ENCODE results near the gene CHI3L2. TPM values are rescaled to one million over a fixed set of nuclear protein-coding genes. Genes with fewer than 3 reads are reported as not detected.

CHI3L2 gene
- polyA plus RNA-seq, 1 donor from 2014 or later, result not detected

DNA sequence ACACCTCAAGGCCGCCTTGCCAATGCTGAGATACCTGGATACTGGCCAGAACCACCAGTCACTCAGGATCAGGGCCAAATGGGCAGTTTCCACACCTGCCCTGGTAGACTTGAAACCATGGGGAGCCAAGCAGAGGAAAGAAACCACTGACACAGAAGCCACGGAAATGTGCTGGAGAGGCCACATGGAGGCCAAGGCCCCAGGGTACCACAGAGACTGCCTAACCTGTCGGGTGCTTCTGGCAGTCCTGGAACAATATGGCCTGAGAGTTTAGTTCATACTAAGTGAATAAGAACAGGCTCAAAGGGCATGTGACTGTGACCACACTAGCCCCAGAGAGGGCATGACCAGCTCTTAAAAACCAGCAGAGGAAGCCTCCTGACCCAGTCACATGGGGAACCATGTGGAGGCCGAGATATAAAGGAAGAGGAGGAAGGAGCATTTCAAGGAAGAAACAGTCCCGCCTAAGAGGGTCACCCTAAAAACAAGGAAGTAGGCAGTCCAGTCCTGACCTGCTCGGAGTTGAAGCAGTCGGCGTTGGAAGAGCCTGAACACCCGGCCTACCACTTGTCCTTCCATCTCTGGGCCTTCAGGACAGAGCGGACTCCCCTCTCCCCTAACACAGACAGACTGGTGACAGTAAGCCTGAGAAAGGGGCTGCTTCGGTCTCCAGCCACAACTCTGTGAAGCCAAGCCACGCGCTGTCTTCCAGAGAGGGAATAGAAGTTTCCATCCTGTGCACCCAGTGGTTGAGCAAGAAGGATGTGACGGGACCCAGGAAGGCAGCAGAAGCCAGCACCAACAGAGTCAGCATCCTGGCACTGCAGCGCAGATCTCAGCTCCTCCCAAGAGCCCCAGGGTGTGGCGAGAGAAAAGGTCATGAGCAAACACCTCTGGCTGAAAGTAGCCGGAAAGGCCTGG lies 27.4 kb upstream of the CHI3L2 start, which contains the start of gene DENND2D:
Gene DENND2D (minus strand): TSS at position 766 of the 921 bp plus-strand sequence. CDS start 187 bp downstream, at position 579.
- H3K27me3 ChIP-seq (ENCODE audit: insufficient read depth, low read depth, low read length), result peaks cover 28% of the 10 kb centered on the region
- no peaks in the 10 kb centered on the region for H3K79me2 ChIP-seq (replicated peaks; ENCODE audit: insufficient read depth, low read length)
- H3K9me3 ChIP-seq (ENCODE audit: low read length), result no peaks in the 10 kb centered on the region
- H3K4me2 ChIP-seq (ENCODE audit: low read length), result no peak within 1 kb of the TSS
- H3K4me3 ChIP-seq (ENCODE audit: low read length), result no peak within 1 kb of the TSS
- no peaks in the 10 kb centered on the region for H3F3A ChIP-seq (ENCODE audit: insufficient read depth, low read length, poor library complexity, severe bottlenecking)
- no peaks in the 10 kb centered on the region for H4K20me1 ChIP-seq (ENCODE audit: insufficient read depth)
- TF ChIP-seq EZH2 (IDR thresholded peaks at IDR 0.05; ENCODE audit: borderline replicate concordance, insufficient read depth, low read length, poor library complexity, severe bottlenecking), result no peak
- TF ChIP-seq SMC3 (conservative IDR thresholded peaks at IDR 0.05; ENCODE audit: poor library complexity), result no peak
- TF ChIP-seq, protein P1, sequence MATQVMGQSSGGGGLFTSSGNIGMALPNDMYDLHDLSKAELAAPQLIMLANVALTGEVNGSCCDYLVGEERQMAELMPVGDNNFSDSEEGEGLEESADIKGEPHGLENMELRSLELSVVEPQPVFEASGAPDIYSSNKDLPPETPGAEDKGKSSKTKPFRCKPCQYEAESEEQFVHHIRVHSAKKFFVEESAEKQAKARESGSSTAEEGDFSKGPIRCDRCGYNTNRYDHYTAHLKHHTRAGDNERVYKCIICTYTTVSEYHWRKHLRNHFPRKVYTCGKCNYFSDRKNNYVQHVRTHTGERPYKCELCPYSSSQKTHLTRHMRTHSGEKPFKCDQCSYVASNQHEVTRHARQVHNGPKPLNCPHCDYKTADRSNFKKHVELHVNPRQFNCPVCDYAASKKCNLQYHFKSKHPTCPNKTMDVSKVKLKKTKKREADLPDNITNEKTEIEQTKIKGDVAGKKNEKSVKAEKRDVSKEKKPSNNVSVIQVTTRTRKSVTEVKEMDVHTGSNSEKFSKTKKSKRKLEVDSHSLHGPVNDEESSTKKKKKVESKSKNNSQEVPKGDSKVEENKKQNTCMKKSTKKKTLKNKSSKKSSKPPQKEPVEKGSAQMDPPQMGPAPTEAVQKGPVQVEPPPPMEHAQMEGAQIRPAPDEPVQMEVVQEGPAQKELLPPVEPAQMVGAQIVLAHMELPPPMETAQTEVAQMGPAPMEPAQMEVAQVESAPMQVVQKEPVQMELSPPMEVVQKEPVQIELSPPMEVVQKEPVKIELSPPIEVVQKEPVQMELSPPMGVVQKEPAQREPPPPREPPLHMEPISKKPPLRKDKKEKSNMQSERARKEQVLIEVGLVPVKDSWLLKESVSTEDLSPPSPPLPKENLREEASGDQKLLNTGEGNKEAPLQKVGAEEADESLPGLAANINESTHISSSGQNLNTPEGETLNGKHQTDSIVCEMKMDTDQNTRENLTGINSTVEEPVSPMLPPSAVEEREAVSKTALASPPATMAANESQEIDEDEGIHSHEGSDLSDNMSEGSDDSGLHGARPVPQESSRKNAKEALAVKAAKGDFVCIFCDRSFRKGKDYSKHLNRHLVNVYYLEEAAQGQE (IDR thresholded peaks at IDR 0.05; ENCODE audit: borderline replicate concordance), result no peak
- TF ChIP-seq EP300 (conservative IDR thresholded peaks at IDR 0.05; ENCODE audit: poor library complexity, severe bottlenecking), result no peak
- TF ChIP-seq, protein P2, sequence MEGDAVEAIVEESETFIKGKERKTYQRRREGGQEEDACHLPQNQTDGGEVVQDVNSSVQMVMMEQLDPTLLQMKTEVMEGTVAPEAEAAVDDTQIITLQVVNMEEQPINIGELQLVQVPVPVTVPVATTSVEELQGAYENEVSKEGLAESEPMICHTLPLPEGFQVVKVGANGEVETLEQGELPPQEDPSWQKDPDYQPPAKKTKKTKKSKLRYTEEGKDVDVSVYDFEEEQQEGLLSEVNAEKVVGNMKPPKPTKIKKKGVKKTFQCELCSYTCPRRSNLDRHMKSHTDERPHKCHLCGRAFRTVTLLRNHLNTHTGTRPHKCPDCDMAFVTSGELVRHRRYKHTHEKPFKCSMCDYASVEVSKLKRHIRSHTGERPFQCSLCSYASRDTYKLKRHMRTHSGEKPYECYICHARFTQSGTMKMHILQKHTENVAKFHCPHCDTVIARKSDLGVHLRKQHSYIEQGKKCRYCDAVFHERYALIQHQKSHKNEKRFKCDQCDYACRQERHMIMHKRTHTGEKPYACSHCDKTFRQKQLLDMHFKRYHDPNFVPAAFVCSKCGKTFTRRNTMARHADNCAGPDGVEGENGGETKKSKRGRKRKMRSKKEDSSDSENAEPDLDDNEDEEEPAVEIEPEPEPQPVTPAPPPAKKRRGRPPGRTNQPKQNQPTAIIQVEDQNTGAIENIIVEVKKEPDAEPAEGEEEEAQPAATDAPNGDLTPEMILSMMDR (IDR thresholded peaks at IDR 0.05; ENCODE audit: poor library complexity, severe bottlenecking), result no peak
- no peak for TF ChIP-seq TAF1 (IDR thresholded peaks at IDR 0.05; ENCODE audit: low read depth)
- no peak for TF ChIP-seq POLR2AphosphoS5 (IDR thresholded peaks at IDR 0.05)
- no peak for TF ChIP-seq MXI1 (conservative IDR thresholded peaks at IDR 0.05; ENCODE audit: poor library complexity, severe bottlenecking)
- no peak for TF ChIP-seq RAD21 (conservative IDR thresholded peaks at IDR 0.05)
- no peaks in the 10 kb centered on the region for H3K9me2 ChIP-seq (ENCODE audit: insufficient read depth, low read length)
- no peaks in the 10 kb centered on the region for H3K36me3 ChIP-seq (ENCODE audit: insufficient read depth, low read length)
- no peak within 1 kb of the TSS for H3K27ac ChIP-seq (ENCODE audit: low read length)
- no peak within 1 kb of the TSS for H2AFZ ChIP-seq (ENCODE audit: low read depth, low read length)
- no peak within 1 kb of the TSS for H3K9ac ChIP-seq (ENCODE audit: low read length)

DNA sequence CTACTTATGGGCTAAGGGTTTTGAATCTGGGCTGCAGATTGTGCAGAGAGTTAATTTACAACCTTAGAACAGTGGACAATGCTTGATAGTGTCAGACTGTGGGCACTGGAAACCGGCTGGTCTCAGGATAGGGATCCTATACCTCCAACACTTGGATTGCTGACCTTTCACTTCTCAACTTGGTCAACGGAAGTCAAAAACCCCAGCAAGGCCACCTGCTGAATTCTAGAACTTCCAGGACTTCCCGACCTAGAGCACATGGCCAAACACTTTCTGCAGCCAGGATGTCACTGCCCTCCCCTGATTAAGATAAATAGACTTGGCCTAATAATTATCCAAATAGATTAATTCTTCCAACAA lies 26.7 kb upstream of the CHI3L2 start:
- H3K9ac ChIP-seq (ENCODE audit: low read length), result no peak overlapping the region
- H3F3A ChIP-seq (ENCODE audit: insufficient read depth, low read length, poor library complexity, severe bottlenecking), result no peaks in the 10 kb centered on the region
- H3K36me3 ChIP-seq (ENCODE audit: insufficient read depth, low read length), result no peaks in the 10 kb centered on the region
- H3K4me2 ChIP-seq (ENCODE audit: low read length), result no peak overlapping the region
- H2AFZ ChIP-seq (ENCODE audit: low read depth, low read length), result no peak overlapping the region
- no peak overlapping the region for H3K4me3 ChIP-seq (ENCODE audit: low read length)
- no peaks in the 10 kb centered on the region for H4K20me1 ChIP-seq (ENCODE audit: insufficient read depth)
- no peaks in the 10 kb centered on the region for H3K9me3 ChIP-seq (ENCODE audit: low read length)
- TF ChIP-seq RAD21 (conservative IDR thresholded peaks at IDR 0.05) (no peak), TAF1 (IDR thresholded peaks at IDR 0.05; ENCODE audit: low read depth) (no peak), EP300 (conservative IDR thresholded peaks at IDR 0.05; ENCODE audit: poor library complexity, severe bottlenecking) (no peak), MXI1 (conservative IDR thresholded peaks at IDR 0.05; ENCODE audit: poor library complexity, severe bottlenecking) (no peak), POLR2AphosphoS5 (IDR thresholded peaks at IDR 0.05) (no peak), EZH2 (IDR thresholded peaks at IDR 0.05; ENCODE audit: borderline replicate concordance, insufficient read depth, low read length, poor library complexity, severe bottlenecking) (no peak), SMC3 (conservative IDR thresholded peaks at IDR 0.05; ENCODE audit: poor library complexity) (no peak)
- TF ChIP-seq, protein P1 (IDR thresholded peaks at IDR 0.05; ENCODE audit: borderline replicate concordance), result no peak
- TF ChIP-seq, protein P2 (IDR thresholded peaks at IDR 0.05; ENCODE audit: poor library complexity, severe bottlenecking), result no peak
- no peaks in the 10 kb centered on the region for H3K79me2 ChIP-seq (replicated peaks; ENCODE audit: insufficient read depth, low read length)
- no peaks in the 10 kb centered on the region for H3K9me2 ChIP-seq (ENCODE audit: insufficient read depth, low read length)
- H3K27me3 ChIP-seq (ENCODE audit: insufficient read depth, low read depth, low read length), result peaks cover 34% of the 10 kb centered on the region
- H3K27ac ChIP-seq (ENCODE audit: low read length), result no peak overlapping the region
